Breast epithelium (tissue), 4 donors: ENCODE results near the gene FCAMR. TPM values are rescaled to one million over a fixed set of nuclear protein-coding genes. Genes with fewer than 3 reads are reported as not detected.

Experiments
- DNase-seq, 2 donors: peaks; one replicate each; pipeline ENCODE4 v3.0.0-alpha.2; 2019; ENCODE audit warnings: low spot score in 2 of 2
- H3K27ac ChIP-seq, 2 donors: fragments of 200-600 bp; sonication (generic) in 1 of 2; one replicate each; pipeline ENCODE4 v1.5.1; 2016 to 2019; ENCODE audit warnings: mild to moderate bottlenecking in 1 of 2
- H3K27me3 ChIP-seq, 2 donors: fragments of 200-600 bp; sonication (generic) in 1 of 2; one replicate each; pipeline versions ENCODE4 v1.5.1 to v1.6.0; 2017 to 2019; ENCODE audit warnings: control low read depth in 1 of 2, mild to moderate bottlenecking in 1 of 2
- H3K36me3 ChIP-seq: fragments of 200-600 bp; one replicate; pipeline ENCODE4 v1.5.1; 2019
- H3K4me1 ChIP-seq, 2 donors: fragments of 200-600 bp; sonication (generic); one replicate each; pipeline ENCODE4 v1.5.1; 2016 to 2019; ENCODE audit warnings: control low read depth in 1 of 2
- H3K4me3 ChIP-seq, 3 donors: fragments of 200-600 bp; sonication (generic); 1 replicate in 2 of 3; 2 replicates in 1 of 3; pipeline ENCODE4 v1.5.1; 2016 to 2019; ENCODE audit warnings: mild to moderate bottlenecking in 3 of 3, moderate library complexity in 2 of 3
- H3K9me3 ChIP-seq, 2 donors: fragments of 200-600 bp; sonication (generic) in 1 of 2; one replicate each; pipeline ENCODE4 v1.5.1; 2016 to 2019; ENCODE audit warnings: control low read depth in 1 of 2
- CTCF ChIP-seq, 3 donors: fragments of 450-650 bp; IDR thresholded peaks; one replicate each; pipeline ENCODE4 v1.5.1; 2016 to 2017; ENCODE audit warnings: antibody characterized with exemption in 3 of 3, mild to moderate bottlenecking in 3 of 3, moderate library complexity in 3 of 3
- POLR2A ChIP-seq: fragments of 450-650 bp; IDR thresholded peaks from one replicate; pipeline ENCODE4 v1.6.1; 2016; ENCODE audit warnings: antibody characterized with exemption, mild to moderate bottlenecking, moderate library complexity
- POLR2AphosphoS5 ChIP-seq, 3 donors: sonication (generic); formaldehyde crosslinking; IDR thresholded peaks; one replicate each; pipeline ENCODE4 v1.6.1; 2017; ENCODE audit warnings: antibody characterized with exemption in 3 of 3
- intact Hi-C: fragments of 100-400 bp; cut with DNase I; formaldehyde crosslinking; loops from one replicate; pipeline ENCODE4 v1.15.1; 2023; ENCODE audit warnings: low total_unique reads
- total RNA-seq, 3 donors: library from RNA; depleted of rRNA; stranded (reverse); fragments of >200 nt; gene quantifications; one replicate each; pipeline ENCODE4 v1.1.0, GENCODE V29; 2016

Gene FCAMR
- total RNA-seq, 3 donors from 2014 or later: not detected

- Histone ChIP-seq H3K27me3 (no peaks in the 10 kb centered on the region), H3K4me3 (no peak overlapping the region), H3K27ac (no peak overlapping the region), H3K9me3 (no peaks in the 10 kb centered on the region), H3K4me1 (no peaks in the 10 kb centered on the region), H3K36me3 (no peaks in the 10 kb centered on the region)
- TF ChIP-seq POLR2A: no peak
- no peak for TF ChIP-seq POLR2AphosphoS5 (IDR thresholded peaks at IDR 0.05)
- no peak for TF ChIP-seq CTCF (IDR thresholded peaks at IDR 0.05)
- intact Hi-C loops: no loop called here
- DNase-seq: no peak
These were observed 23.0 kb downstream of the FCAMR start for GRCh38 chr1:206947255-206947654.

GRCh38 chr1:206946261-206946660 is 24.0 kb downstream of the FCAMR start, which contains the start of gene PIGR:
Gene PIGR (minus strand): TSS chr1:206946466. CDS start chr1:206940531, 5,935 bp downstream.
- no peaks in the 10 kb centered on the region for H3K36me3 ChIP-seq
- H3K9me3 ChIP-seq: no peaks in the 10 kb centered on the region
- no peaks in the 10 kb centered on the region for H3K4me1 ChIP-seq
- TF ChIP-seq POLR2AphosphoS5 (IDR thresholded peaks at IDR 0.05) (no peak), CTCF (IDR thresholded peaks at IDR 0.05) (no peak), POLR2A (no peak)
- H3K27ac ChIP-seq: peak within 1 kb of the TSS; percentile 64 to 78
- DNase-seq: no peak
- H3K27me3 ChIP-seq: no peaks in the 10 kb centered on the region
- H3K4me3 ChIP-seq: peak within 1 kb of the TSS in 2 of 3 donors; percentile 35 to 41
- intact Hi-C loops: no loop called here

- no peak for TF ChIP-seq POLR2AphosphoS5 (IDR thresholded peaks at IDR 0.05)
- TF ChIP-seq POLR2A: no peak
- TF ChIP-seq CTCF (IDR thresholded peaks at IDR 0.05): no peak
- Histone ChIP-seq H3K4me3 (peak overlapping the region in 2 of 3 donors; percentile 35 to 41), H3K9me3 (no peaks in the 10 kb centered on the region), H3K27me3 (no peaks in the 10 kb centered on the region), H3K4me1 (no peaks in the 10 kb centered on the region), H3K36me3 (no peaks in the 10 kb centered on the region), H3K27ac (peak overlapping the region; percentile 64 to 78)
- intact Hi-C loops: no loop called here
- no peak for DNase-seq
These were observed 24.5 kb downstream of the FCAMR start for GRCh38 chr1:206945779-206946178.

GRCh38 chr1:206944703-206945102 is 25.6 kb downstream of the FCAMR start:
- no peaks in the 10 kb centered on the region for H3K27me3 ChIP-seq
- intact Hi-C loops: no loop called here
- DNase-seq: no peak
- no peaks in the 10 kb centered on the region for H3K4me1 ChIP-seq
- H3K36me3 ChIP-seq: no peaks in the 10 kb centered on the region
- H3K4me3 ChIP-seq: peak overlapping the region in 1 of 3 donors; percentile 41
- peak overlapping the region in 1 of 2 donors; percentile 78 for H3K27ac ChIP-seq
- H3K9me3 ChIP-seq: no peaks in the 10 kb centered on the region
- TF ChIP-seq POLR2A (no peak), POLR2AphosphoS5 (IDR thresholded peaks at IDR 0.05) (no peak), CTCF (IDR thresholded peaks at IDR 0.05) (no peak)

GRCh38 chr1:206941766-206942418 is 28.4 kb downstream of the FCAMR start:
- H3K4me1 ChIP-seq: no peaks in the 10 kb centered on the region
- no peaks in the 10 kb centered on the region for H3K27me3 ChIP-seq
- peak overlapping the region; percentile 78 to 83 for H3K27ac ChIP-seq
- intact Hi-C loops: no loop called here
- H3K36me3 ChIP-seq: no peaks in the 10 kb centered on the region
- H3K9me3 ChIP-seq: no peaks in the 10 kb centered on the region
- no peak overlapping the region for H3K4me3 ChIP-seq
- no peak for TF ChIP-seq POLR2AphosphoS5 (IDR thresholded peaks at IDR 0.05)
- no peak for TF ChIP-seq CTCF (IDR thresholded peaks at IDR 0.05)
- no peak for TF ChIP-seq POLR2A
- no peak for DNase-seq
